Endodermal cell (in vitro differentiated cells): ENCODE measurements around the gene BCORL1. TPM values are rescaled to one million over a fixed set of nuclear protein-coding genes. Genes with fewer than 3 reads are reported as not detected.

ENCODE experiments used
- DNase-seq: peaks from one replicate; pipeline ENCODE4 v3.0.0-alpha.2; 2017
- H3K27ac ChIP-seq: 2 replicates; pipeline ENCODE4 v1.5.1; 2013; ENCODE audit warnings: mild to moderate bottlenecking, low read depth, low read length, moderate library complexity
- H3K27me3 ChIP-seq: 2 replicates; pipeline ENCODE4 v1.6.1; 2013; ENCODE audit warnings: mild to moderate bottlenecking, low read length, moderate library complexity; ENCODE audit not compliant: insufficient read depth, control insufficient read depth, poor library complexity, severe bottlenecking
- H3K36me3 ChIP-seq: 2 replicates; pipeline ENCODE4 v1.7.0; 2013; ENCODE audit warnings: mild to moderate bottlenecking, low read length, moderate library complexity; ENCODE audit not compliant: control insufficient read depth, insufficient read depth
- H3K4me1 ChIP-seq: one replicate; pipeline ENCODE4 v1.7.0; 2013; ENCODE audit warnings: low read length; ENCODE audit not compliant: control insufficient read depth, insufficient read depth
- H3K4me3 ChIP-seq: 2 replicates; pipeline ENCODE4 v1.5.1; 2013; ENCODE audit warnings: mild to moderate bottlenecking, low read length, moderate library complexity
- H3K9ac ChIP-seq: 2 replicates; pipeline ENCODE4 v1.6.1; 2013; ENCODE audit warnings: mild to moderate bottlenecking, low read length, moderate library complexity; ENCODE audit not compliant: poor library complexity, severe bottlenecking; ENCODE audit errors: extremely low read depth
- H3K9me3 ChIP-seq: 2 replicates; pipeline ENCODE4 v1.6.1; 2013; ENCODE audit warnings: mild to moderate bottlenecking, low read length, moderate library complexity; ENCODE audit not compliant: control insufficient read depth
- H3K27ac Mint-ChIP-seq: 2 replicates; pipeline ENCODE4 v1.8.0; 2020; ENCODE audit warnings: mixed read lengths
- H3K27me3 Mint-ChIP-seq: 2 replicates; pipeline ENCODE4 v1.8.0; 2021; ENCODE audit warnings: mild to moderate bottlenecking, mixed read lengths; ENCODE audit not compliant: insufficient read depth
- H3K36me3 Mint-ChIP-seq: 2 replicates; pipeline ENCODE4 v1.8.0; 2020; ENCODE audit warnings: low read depth, mixed read lengths
- H3K4me1 Mint-ChIP-seq: 2 replicates; pipeline ENCODE4 v1.8.0; 2020; ENCODE audit warnings: mixed read lengths
- H3K4me3 Mint-ChIP-seq: 2 replicates; pipeline ENCODE4 v1.8.0; 2020; ENCODE audit warnings: mild to moderate bottlenecking, moderate library complexity, mixed read lengths
- H3K9me3 Mint-ChIP-seq: 2 replicates; pipeline ENCODE4 v1.8.0; 2020; ENCODE audit warnings: mild to moderate bottlenecking, mixed read lengths
- CTCF ChIP-seq: fragments of 200-600 bp; sonication (generic); conservative IDR thresholded peaks from 2 replicates; pipeline ENCODE4 v1.5.0; 2021; ENCODE audit warnings: antibody characterized with exemption, mild to moderate bottlenecking
- WGBS, 2 experiments: methylation state at CpG; one replicate each; pipeline versions ENCODE4 v1.1.5 to v1.1.7; 2013; ENCODE audit warnings: missing lambda C conversion rate in 2 of 2, mixed read lengths in 1 of 2; ENCODE audit not compliant: insufficient coverage in 1 of 2, insufficient read length in 1 of 2; 5-methylcytosine and 5-hydroxymethylcytosine counted together
- total RNA-seq, 2 donors: library from RNA; stranded (reverse); fragmentation: NEBNext Ultra II Directional in 1 of 2; extraction: Animal tissue kit (Norgen Biotek cat#: 25700) in 1 of 2; gene quantifications; 2 replicates in 1 of 2; 3 replicates in 1 of 2; pipeline ENCODE4 v1.2.1, GENCODE V29; 2021

BCORL1 gene
- total RNA-seq, 2 donors from 2014 or later = 24.5 to 29.9 TPM

- Histone ChIP-seq H3K9ac (no peak overlapping the region), H3K9me3 (no peaks in the 10 kb centered on the region), H3K4me1 (no peaks in the 10 kb centered on the region), H3K27me3 (peaks cover 44% of the 10 kb centered on the region), H3K4me3 (no peak overlapping the region), H3K27ac (no peak overlapping the region), H3K36me3 (peaks cover 3% of the 10 kb centered on the region)
- Mint-ChIP-seq H3K4me1 (peaks cover 18% of the 10 kb centered on the region), H3K36me3 (peaks cover 3% of the 10 kb centered on the region), H3K27ac (no peak overlapping the region), H3K4me3 (no peak overlapping the region), H3K27me3 (peaks cover 64% of the 10 kb centered on the region), H3K9me3 (peaks cover 46% of the 10 kb centered on the region)
- no peak for TF ChIP-seq CTCF
- no peak for DNase-seq
- WGBS, 2 experiments = 0 to 14% methylated on average over 1 to 10 of the region's 10 CpGs
Measured at GRCh38 chrX:129934461-129934860, 48.0 kb upstream of the BCORL1 start.

- TF ChIP-seq CTCF = no peak
- peaks cover 44% of the 10 kb centered on the region for H3K27me3 ChIP-seq
Measured at GRCh38 chrX:129934952-129935351, 47.5 kb upstream of the BCORL1 start.

GRCh38 chrX:129938081-129938480, 44.4 kb upstream of the BCORL1 start:
- Mint-ChIP-seq H3K27ac (no peak overlapping the region), H3K9me3 (peaks cover 45% of the 10 kb centered on the region), H3K4me3 (no peak overlapping the region), H3K36me3 (no peaks in the 10 kb centered on the region), H3K27me3 (peaks cover 72% of the 10 kb centered on the region), H3K4me1 (peaks cover 18% of the 10 kb centered on the region)
- no peaks in the 10 kb centered on the region for H3K4me1 ChIP-seq
- 40% methylated on average over 4 of the region's 4 CpGs; no CpG with 5 or more reads in 1 of the 2 experiments for WGBS, 2 experiments
- peak; percentile 17 for TF ChIP-seq CTCF
- peaks cover 41% of the 10 kb centered on the region for H3K27me3 ChIP-seq
- no peak overlapping the region for H3K27ac ChIP-seq
- no peak overlapping the region for H3K9ac ChIP-seq
- H3K36me3 ChIP-seq = no peaks in the 10 kb centered on the region
- peak; percentile 58 for DNase-seq
- H3K9me3 ChIP-seq = no peaks in the 10 kb centered on the region
- no peak overlapping the region for H3K4me3 ChIP-seq

More at GRCh38 chrX:129934952-129935351, 47.5 kb upstream of the BCORL1 start:
- DNase-seq = no peak
- no peaks in the 10 kb centered on the region for H3K9me3 ChIP-seq
- peaks cover 46% of the 10 kb centered on the region for H3K9me3 Mint-ChIP-seq
- no peaks in the 10 kb centered on the region for H3K36me3 Mint-ChIP-seq
- peaks cover 69% of the 10 kb centered on the region for H3K27me3 Mint-ChIP-seq
- no peak overlapping the region for H3K27ac ChIP-seq
- H3K27ac Mint-ChIP-seq = no peak overlapping the region
- no peak overlapping the region for H3K9ac ChIP-seq
- H3K36me3 ChIP-seq = no peaks in the 10 kb centered on the region
- H3K4me1 Mint-ChIP-seq = peaks cover 18% of the 10 kb centered on the region
- H3K4me3 Mint-ChIP-seq = no peak overlapping the region
- H3K4me3 ChIP-seq = no peak overlapping the region
- WGBS, 2 experiments = 48% methylated on average over 5 of the region's 5 CpGs; no CpG with 5 or more reads in 1 of the 2 experiments
- no peaks in the 10 kb centered on the region for H3K4me1 ChIP-seq
